SK-N-SH (cell line): ENCODE results near the gene SYNJ2BP. TPM values are rescaled to one million over a fixed set of nuclear protein-coding genes. Genes with fewer than 3 reads are reported as not detected.
A peak's percentile ranks its signal among the peaks of the same experiment; 100 is the strongest.

Source experiments
- CTCF ChIA-PET: fragments of 300-600, 350-600 bp; formaldehyde crosslinking; extraction: SDS; loops from one replicate; lab custom pipeline; 2021; lab: Yijun Ruan, JAX
- POLR2A ChIA-PET: fragments of 350-600 bp; sonication (Branson Sonifier 250); formaldehyde crosslinking; extraction: SDS; loops from one replicate; lab custom pipeline; 2020; ENCODE audit warnings: antibody characterized with exemption, inconsistent platforms; lab: Yijun Ruan, JAX
- DNase-seq: peaks from one replicate; pipeline ENCODE4 v3.0.0; 2012
- H2AFZ ChIP-seq: fragments of 200-600 bp; sonication (generic); 2 replicates; pipeline ENCODE4 v1.8.1; 2016; ENCODE audit warnings: antibody characterized with exemption, mild to moderate bottlenecking, low read depth
- H3F3A ChIP-seq: fragments of 200-600 bp; sonication (generic); replicated peaks from 2 replicates; pipeline ENCODE3; 2016; ENCODE audit warnings: antibody characterized with exemption, mild to moderate bottlenecking; ENCODE audit not compliant: insufficient read depth
- H3K27ac ChIP-seq, 2 experiments: fragments of 200-500 bp in 1 of 2; fragments of 200-600 bp in 1 of 2; sonication (Bioruptor generic) in 1 of 2; sonication (generic), shearing (Covaris generic) in 1 of 2; 2 replicates each; pipeline versions ENCODE4 v1.5.1 to v1.6.1; 2014 to 2016; ENCODE audit warnings: low read depth in 2 of 2, inconsistent platforms in 1 of 2, low read length in 1 of 2, mild to moderate bottlenecking in 1 of 2, mixed read lengths in 1 of 2
- H3K27me3 ChIP-seq: fragments of 200-600 bp; sonication (generic), shearing (Covaris generic); 2 replicates; pipeline ENCODE4 v1.6.1; 2016; ENCODE audit warnings: mixed run types; ENCODE audit not compliant: insufficient read depth
- H3K36me3 ChIP-seq, 2 experiments: fragments of 200-500 bp in 1 of 2; fragments of 200-600 bp in 1 of 2; sonication (Bioruptor generic) in 1 of 2; sonication (generic) in 1 of 2; replicated peaks in 1 of 2; 2 replicates each; pipeline versions ENCODE3 to v1.5.1; 2014 to 2016; ENCODE audit warnings: low read length in 1 of 2, mild to moderate bottlenecking in 1 of 2; ENCODE audit not compliant: insufficient read depth in 2 of 2, control insufficient read depth in 1 of 2
- H3K4me1 ChIP-seq, 2 experiments: fragments of 200-500 bp in 1 of 2; fragments of 200-600 bp in 1 of 2; sonication (Bioruptor generic) in 1 of 2; sonication (generic), shearing (Covaris generic) in 1 of 2; 2 replicates each; pipeline versions ENCODE4 v1.5.1 to v1.6.1; 2014 to 2016; ENCODE audit warnings: low read depth in 1 of 2, low read length in 1 of 2, mixed run types in 1 of 2; ENCODE audit not compliant: insufficient read depth in 2 of 2, control insufficient read depth in 1 of 2
- H3K4me2 ChIP-seq: fragments of 200-600 bp; sonication (generic), shearing (Covaris generic); 2 replicates; pipeline ENCODE4 v1.6.1; 2017; ENCODE audit warnings: mixed run types
- H3K4me3 ChIP-seq, 2 experiments: fragments of 200-500 bp in 1 of 2; fragments of 200-600 bp in 1 of 2; sonication (Bioruptor generic) in 1 of 2; sonication (generic), shearing (Covaris generic) in 1 of 2; 2 replicates each; pipeline versions ENCODE4 v1.5.1 to v1.8.1; 2014 to 2016; ENCODE audit warnings: low read depth in 2 of 2, inconsistent platforms in 1 of 2, low read length in 1 of 2, mild to moderate bottlenecking in 1 of 2, mixed read lengths in 1 of 2, moderate library complexity in 1 of 2
- H3K79me2 ChIP-seq: fragments of 200-600 bp; sonication (generic); 2 replicates; pipeline ENCODE4 v1.8.1; 2017; ENCODE audit warnings: mild to moderate bottlenecking; ENCODE audit not compliant: insufficient read depth
- H3K9ac ChIP-seq: fragments of 200-600 bp; sonication (generic); 2 replicates; pipeline ENCODE4 v1.6.1; 2017; ENCODE audit warnings: mixed run types
- H3K9me2 ChIP-seq: fragments of 200-600 bp; sonication (generic); 2 replicates; pipeline ENCODE4 v1.6.1; 2017; ENCODE audit warnings: mixed run types
- H3K9me3 ChIP-seq: fragments of 200-600 bp; sonication (generic); 2 replicates; pipeline ENCODE4 v1.6.1; 2017; ENCODE audit warnings: mixed run types, mild to moderate bottlenecking, moderate library complexity
- H4K20me1 ChIP-seq: fragments of 200-600 bp; sonication (generic); 2 replicates; pipeline ENCODE4 v1.6.1; 2017; ENCODE audit warnings: mild to moderate bottlenecking, mixed run types; ENCODE audit not compliant: insufficient read depth
- CHD2 ChIP-seq: fragments of 150-350 bp; IDR thresholded peaks from 2 replicates; pipeline ENCODE4 v1.6.1; 2018; ENCODE audit warnings: low read length; ENCODE audit not compliant: partially characterized antibody
- ELF1 ChIP-seq: IDR thresholded peaks from 2 replicates; pipeline ENCODE4 v1.4.0; 2012
- EP300 ChIP-seq, 2 experiments: IDR thresholded peaks; 2 replicates each; pipeline versions ENCODE4 v1.4.0 to v1.6.1; 2012; ENCODE audit warnings: borderline replicate concordance in 1 of 2, low read depth in 1 of 2, low read length in 1 of 2
- EZH2phosphoT487 ChIP-seq: fragments of 200-600 bp; sonication (generic); IDR thresholded peaks from 2 replicates; pipeline ENCODE4 v1.6.1; 2017; ENCODE audit warnings: low read depth, mixed run types, mild to moderate bottlenecking, antibody characterized with exemption, moderate library complexity, borderline replicate concordance
- FOSL2 ChIP-seq: IDR thresholded peaks from 2 replicates; pipeline ENCODE4 v1.4.0; 2012; ENCODE audit warnings: low read depth, mild to moderate bottlenecking, moderate library complexity, borderline replicate concordance
- FOXJ3 ChIP-seq: sonication (generic); formaldehyde crosslinking; IDR thresholded peaks from 2 replicates; pipeline ENCODE4 v1.5.1; 2020; ENCODE audit warnings: mild to moderate bottlenecking, missing genetic modification reagents
- FOXM1 ChIP-seq: IDR thresholded peaks from 2 replicates; pipeline ENCODE4 v1.4.0; 2012; ENCODE audit warnings: low read depth, mild to moderate bottlenecking
- GABPA ChIP-seq: IDR thresholded peaks from 2 replicates; pipeline ENCODE4 v1.4.0; 2012; ENCODE audit warnings: low read depth, mild to moderate bottlenecking
- GATA2 ChIP-seq: sonication (generic); formaldehyde crosslinking; IDR thresholded peaks from 2 replicates; pipeline ENCODE4 v1.5.0; 2020; ENCODE audit warnings: mild to moderate bottlenecking, missing genetic modification reagents
- JUND ChIP-seq: IDR thresholded peaks from 2 replicates; pipeline ENCODE4 v1.4.0; 2012
- MAX ChIP-seq: IDR thresholded peaks from 2 replicates; pipeline ENCODE4 v1.4.0; 2012; ENCODE audit warnings: low read depth
- MEF2A ChIP-seq: IDR thresholded peaks from 2 replicates; pipeline ENCODE4 v1.4.0; 2012; ENCODE audit warnings: low read depth, borderline replicate concordance
- MXI1 ChIP-seq: IDR thresholded peaks from 2 replicates; pipeline ENCODE4 v1.6.1; 2012; ENCODE audit warnings: mild to moderate bottlenecking, low read depth, low read length, improper control_type of control experiment
- NRF1 ChIP-seq: IDR thresholded peaks from 2 replicates; pipeline ENCODE4 v1.6.1; 2012; ENCODE audit warnings: low read depth, mild to moderate bottlenecking, low read length
- POLR2AphosphoS5 ChIP-seq: IDR thresholded peaks from 2 replicates; pipeline ENCODE4 v1.6.1; 2012; ENCODE audit warnings: low read depth, low read length
- RAD21 ChIP-seq: IDR thresholded peaks from 2 replicates; pipeline ENCODE4 v1.6.1; 2012; ENCODE audit warnings: mild to moderate bottlenecking, low read length
- RFX5 ChIP-seq: IDR thresholded peaks from 2 replicates; pipeline ENCODE4 v1.6.1; 2012; ENCODE audit warnings: mild to moderate bottlenecking, improper control_type of control experiment, low read length
- RXRA ChIP-seq: IDR thresholded peaks from 2 replicates; pipeline ENCODE4 v1.4.0; 2012; ENCODE audit warnings: low read depth, mild to moderate bottlenecking, borderline replicate concordance
- SIN3A ChIP-seq: IDR thresholded peaks from 2 replicates; pipeline ENCODE4 v1.6.1; 2012; ENCODE audit warnings: low read depth, mild to moderate bottlenecking, low read length, moderate library complexity, borderline replicate concordance
- TAF1 ChIP-seq: IDR thresholded peaks from 2 replicates; pipeline ENCODE4 v1.6.1; 2012; ENCODE audit warnings: low read depth, mild to moderate bottlenecking, low read length, moderate library complexity, borderline replicate concordance
- TCF12 ChIP-seq: IDR thresholded peaks from 2 replicates; pipeline ENCODE4 v1.4.0; 2012
- TEAD4 ChIP-seq: IDR thresholded peaks from 2 replicates; pipeline ENCODE4 v1.4.0; 2012; ENCODE audit warnings: mild to moderate bottlenecking, borderline replicate concordance; ENCODE audit not compliant: insufficient read depth
- USF1 ChIP-seq: IDR thresholded peaks from 2 replicates; pipeline ENCODE4 v1.4.0; 2012; ENCODE audit warnings: low read depth, borderline replicate concordance
- ZBTB33 ChIP-seq: IDR thresholded peaks from 2 replicates; pipeline ENCODE4 v1.4.0; 2012; ENCODE audit warnings: low read depth, borderline replicate concordance
- WGBS: methylation state at CpG from one replicate; pipeline ENCODE4 v1.1.6; 2017; ENCODE audit warnings: low lambda C conversion rate; 5-methylcytosine and 5-hydroxymethylcytosine counted together
- polyA plus RNA-seq, 3 experiments: library from polyadenylated mRNA; depleted of rRNA; stranded (reverse); fragments of >200 nt; gene quantifications; 2 replicates each; pipeline ENCODE4 v1.2.3, GENCODE V29; 2012

SYNJ2BP gene
- polyA plus RNA-seq (2012; rRNA removed) = 12.4 and 20.5 TPM in 2 replicates
- polyA plus RNA-seq (2012; cell fraction: cytosol; rRNA removed) = 17.1 and 19.3 TPM in 2 replicates
- polyA plus RNA-seq (2012; cell fraction: nucleus; rRNA removed) = 9.1 and 20.5 TPM in 2 replicates

GRCh38 chr14:70416725-70417349 is at the start of gene SYNJ2BP:
SYNJ2BP (minus strand) TSS chr14:70417090; CDS start chr14:70416963, 127 bp downstream.
- peak within 1 kb of the TSS; percentile 91 to 96 for H3K4me3 ChIP-seq
- CTCF ChIA-PET = interaction anchor here (1.2 kb wide), 1 partner anchor 540 kb away, joined by 3 read pairs; no protein-coding TSS in a partner anchor
- peak within 1 kb of the TSS; percentile 42 to 77; a peak in 3 of 4 replicates for H3K27ac ChIP-seq
- no peaks in the 10 kb centered on the region for H3F3A ChIP-seq
- no peaks in the 10 kb centered on the region for H3K9me2 ChIP-seq
- peak within 1 kb of the TSS; percentile 98 for H2AFZ ChIP-seq
- peaks cover 41% of the 10 kb centered on the region for H3K79me2 ChIP-seq
- POLR2A ChIA-PET = interaction anchor here (0.6 kb wide), 1 partner anchor 128 kb away, joined by 3 read pairs; no protein-coding TSS in a partner anchor
- H3K4me2 ChIP-seq = peak within 1 kb of the TSS; percentile 72
- WGBS = 0% methylated on average over 21 of the region's 22 CpGs
- peak; percentile 80 for DNase-seq
- H4K20me1 ChIP-seq = no peaks in the 10 kb centered on the region
- no peaks in the 10 kb centered on the region for H3K27me3 ChIP-seq
- no peaks in the 10 kb centered on the region for H3K9me3 ChIP-seq
- H3K36me3 ChIP-seq = peaks cover 0 to 11% of the 10 kb centered on the region in 2 experiments
- peaks cover 2 to 4% of the 10 kb centered on the region in 2 experiments; a peak in 2 of 4 replicates for H3K4me1 ChIP-seq
- TF ChIP-seq MXI1 = peak; percentile 36
- TF ChIP-seq TCF12 = no peak
- TF ChIP-seq FOXM1 = no peak
- TF ChIP-seq ELF1 = peak; percentile 52
- TF ChIP-seq POLR2AphosphoS5 = peak; percentile 77
- no peak for TF ChIP-seq RFX5
- TF ChIP-seq RXRA = no peak
- TF ChIP-seq JUND = no peak
- no peak for TF ChIP-seq FOSL2
- no peak for TF ChIP-seq USF1
- no peak for TF ChIP-seq EZH2phosphoT487
- TF ChIP-seq MAX = peak; percentile 93
- TF ChIP-seq RAD21 = no peak
- TF ChIP-seq FOXJ3 (CRISPR knock-in tag) = no peak
- 0 out of 2 replicates have a peak, but pooled peaks have one; percentile 43 for TF ChIP-seq SIN3A
- no peak for TF ChIP-seq NRF1
- peak; percentile 50; the same call in 1 of the 2 replicates for TF ChIP-seq TAF1
- TF ChIP-seq MEF2A = no peak
- no peak for TF ChIP-seq EP300 (IDR thresholded peaks at IDR 0.05; ENCODE audit: borderline replicate concordance in 1 of 2, low read depth in 1 of 2, low read length in 1 of 2)
- TF ChIP-seq ZBTB33 = no peak
- peak; percentile 90 for TF ChIP-seq CHD2
- no peak for TF ChIP-seq TEAD4
- peak; percentile 97 for TF ChIP-seq GABPA
- no peak for TF ChIP-seq GATA2
- H3K9ac ChIP-seq = peak within 1 kb of the TSS; percentile 74
